ENCODE data around the gene TNPO2. TPM values are rescaled to one million over a fixed set of nuclear protein-coding genes. Genes with fewer than 3 reads are reported as not detected.

Gene TNPO2
- total RNA-seq, 1 donor from 2014 or later = 76.3 TPM

DNA sequence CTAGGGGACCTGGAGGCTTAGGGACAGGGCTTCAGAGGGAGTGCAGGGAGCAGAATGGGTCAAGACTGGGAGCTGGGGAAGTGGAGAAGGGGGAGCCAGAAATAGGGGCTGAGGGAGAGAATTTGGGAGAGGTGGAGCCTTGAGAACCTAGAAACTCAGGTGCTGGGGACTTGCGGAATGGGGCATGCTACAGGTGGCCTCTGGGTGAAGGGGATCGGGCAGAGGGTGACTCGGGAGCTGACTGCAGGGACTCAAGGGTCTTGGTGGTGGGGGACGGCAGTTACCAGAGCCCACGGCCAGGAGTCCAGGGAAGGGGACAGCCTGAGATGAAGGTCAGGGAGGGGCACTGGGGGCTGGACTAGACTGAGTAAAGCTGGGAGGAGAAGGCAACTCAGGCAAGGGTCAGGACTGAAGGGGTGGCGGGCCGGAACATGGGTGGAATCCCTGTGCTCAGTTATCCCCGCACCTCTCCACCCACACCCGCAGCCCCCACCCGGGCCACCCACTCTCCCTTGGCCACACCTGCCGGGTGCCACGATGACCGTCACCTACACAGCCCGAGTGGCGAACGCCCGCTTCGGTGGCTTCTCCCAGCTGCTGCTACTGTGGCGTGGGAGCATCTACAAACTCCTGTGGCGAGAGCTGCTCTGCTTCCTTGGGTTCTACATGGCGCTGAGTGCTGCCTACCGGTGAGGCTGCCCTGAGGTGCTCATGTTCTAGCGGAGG is 28.5 kb upstream of the TNPO2 start:
- peaks cover 8% of the 10 kb centered on the region for H3K27me3 ChIP-seq (ENCODE audit: insufficient read depth, low read length)
- peaks cover 5% of the 10 kb centered on the region for H3K36me3 ChIP-seq (ENCODE audit: insufficient read depth, low read length)
- H3K27ac ChIP-seq (ENCODE audit: low read depth, low read length) = no peak overlapping the region
- no peak overlapping the region for H3K27ac Mint-ChIP-seq (ENCODE audit: unreplicated experiment)
- H3K79me2 ChIP-seq (ENCODE audit: insufficient read depth, low read length) = no peaks in the 10 kb centered on the region
- no peaks in the 10 kb centered on the region for H3K4me1 ChIP-seq (ENCODE audit: insufficient read depth, low read length)
- H3K36me3 Mint-ChIP-seq (ENCODE audit: low read depth, unreplicated experiment) = peaks cover 11% of the 10 kb centered on the region
- peaks cover 7% of the 10 kb centered on the region for H3K9me3 ChIP-seq (ENCODE audit: insufficient read depth, low read depth, low read length)
- no peaks in the 10 kb centered on the region for H3K4me1 Mint-ChIP-seq (ENCODE audit: low read depth, unreplicated experiment)
- FAIRE-seq (no peak), DNase-seq (ENCODE audit: low read depth) (no peak)
- H3K9ac ChIP-seq (ENCODE audit: low read length) = no peak overlapping the region
- no peak overlapping the region for H2AFZ ChIP-seq (ENCODE audit: low read depth, low read length)
- peaks cover 4% of the 10 kb centered on the region for H3K9me3 Mint-ChIP-seq (ENCODE audit: unreplicated experiment)
- no peak overlapping the region for H3K4me3 ChIP-seq (ENCODE audit: insufficient read depth, low read depth, low read length)
- H3K4me2 ChIP-seq (ENCODE audit: low read length) = no peak overlapping the region
- peaks cover 39% of the 10 kb centered on the region for H3K27me3 Mint-ChIP-seq (ENCODE audit: low read depth, unreplicated experiment)
- TF ChIP-seq EZH2 (IDR thresholded peaks at IDR 0.05; ENCODE audit: insufficient read depth, low read length) = no peak
- TF ChIP-seq, protein P1, sequence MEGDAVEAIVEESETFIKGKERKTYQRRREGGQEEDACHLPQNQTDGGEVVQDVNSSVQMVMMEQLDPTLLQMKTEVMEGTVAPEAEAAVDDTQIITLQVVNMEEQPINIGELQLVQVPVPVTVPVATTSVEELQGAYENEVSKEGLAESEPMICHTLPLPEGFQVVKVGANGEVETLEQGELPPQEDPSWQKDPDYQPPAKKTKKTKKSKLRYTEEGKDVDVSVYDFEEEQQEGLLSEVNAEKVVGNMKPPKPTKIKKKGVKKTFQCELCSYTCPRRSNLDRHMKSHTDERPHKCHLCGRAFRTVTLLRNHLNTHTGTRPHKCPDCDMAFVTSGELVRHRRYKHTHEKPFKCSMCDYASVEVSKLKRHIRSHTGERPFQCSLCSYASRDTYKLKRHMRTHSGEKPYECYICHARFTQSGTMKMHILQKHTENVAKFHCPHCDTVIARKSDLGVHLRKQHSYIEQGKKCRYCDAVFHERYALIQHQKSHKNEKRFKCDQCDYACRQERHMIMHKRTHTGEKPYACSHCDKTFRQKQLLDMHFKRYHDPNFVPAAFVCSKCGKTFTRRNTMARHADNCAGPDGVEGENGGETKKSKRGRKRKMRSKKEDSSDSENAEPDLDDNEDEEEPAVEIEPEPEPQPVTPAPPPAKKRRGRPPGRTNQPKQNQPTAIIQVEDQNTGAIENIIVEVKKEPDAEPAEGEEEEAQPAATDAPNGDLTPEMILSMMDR (IDR thresholded peaks at IDR 0.05; ENCODE audit: insufficient read depth, low read depth, low read length) = no peak
- no peaks in the 10 kb centered on the region for H4K20me1 ChIP-seq (ENCODE audit: insufficient read depth, low read length)
- no peak overlapping the region for H3K4me3 Mint-ChIP-seq (ENCODE audit: unreplicated experiment)

DNA sequence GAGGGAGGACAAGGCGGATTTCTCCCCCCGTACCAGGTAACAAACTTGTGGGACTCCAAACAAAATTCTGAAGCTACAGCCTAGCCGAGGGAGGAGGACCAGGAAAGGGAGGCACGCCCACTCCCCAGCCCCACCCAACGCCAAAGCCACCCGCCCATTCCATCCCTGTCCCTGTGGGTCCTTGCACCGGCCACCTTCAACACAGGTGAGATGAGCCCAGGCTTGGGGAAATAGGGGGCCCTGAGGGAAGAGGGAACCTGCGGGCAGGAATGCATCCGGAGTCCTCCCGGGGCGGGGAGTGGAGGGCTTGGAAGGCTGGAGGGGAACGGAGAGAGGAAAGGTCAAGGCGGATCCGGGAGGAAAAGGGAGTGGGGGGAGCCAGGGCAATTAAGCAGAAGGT is 27.9 kb upstream of the TNPO2 start, which contains the start of gene BEST2:
TSS of gene BEST2 (plus strand) at position 157 of the 400 bp plus-strand sequence. CDS start 802 bp downstream, outside the sequence.
- DNase-seq (ENCODE audit: low read depth) = no peak
- no peak within 1 kb of the TSS for H3K4me2 ChIP-seq (ENCODE audit: low read length)
- H3K9me3 Mint-ChIP-seq (ENCODE audit: unreplicated experiment) = peaks cover 4% of the 10 kb centered on the region

More for the DNA sequence above, 27.9 kb upstream of the TNPO2 start, which contains the start of gene BEST2:
- peaks cover 39% of the 10 kb centered on the region for H3K27me3 Mint-ChIP-seq (ENCODE audit: low read depth, unreplicated experiment)
- no peak within 1 kb of the TSS for H3K27ac Mint-ChIP-seq (ENCODE audit: unreplicated experiment)
- Histone ChIP-seq H3K4me3 (ENCODE audit: insufficient read depth, low read depth, low read length) (no peak within 1 kb of the TSS), H3K4me1 (ENCODE audit: insufficient read depth, low read length) (no peaks in the 10 kb centered on the region), H2AFZ (ENCODE audit: low read depth, low read length) (no peak within 1 kb of the TSS), H3K27me3 (ENCODE audit: insufficient read depth, low read length) (peaks cover 8% of the 10 kb centered on the region), H3K79me2 (ENCODE audit: insufficient read depth, low read length) (no peaks in the 10 kb centered on the region), H3K9me3 (ENCODE audit: insufficient read depth, low read depth, low read length) (peaks cover 10% of the 10 kb centered on the region), H3K36me3 (ENCODE audit: insufficient read depth, low read length) (peaks cover 7% of the 10 kb centered on the region), H3K27ac (ENCODE audit: low read depth, low read length) (no peak within 1 kb of the TSS), H3K9ac (ENCODE audit: low read length) (no peak within 1 kb of the TSS), H4K20me1 (ENCODE audit: insufficient read depth, low read length) (no peaks in the 10 kb centered on the region)
- H3K4me3 Mint-ChIP-seq (ENCODE audit: unreplicated experiment) = peak within 1 kb of the TSS; percentile 51
- no peak for FAIRE-seq
- no peaks in the 10 kb centered on the region for H3K4me1 Mint-ChIP-seq (ENCODE audit: low read depth, unreplicated experiment)
- H3K36me3 Mint-ChIP-seq (ENCODE audit: low read depth, unreplicated experiment) = peaks cover 11% of the 10 kb centered on the region
- TF ChIP-seq, protein P1 (IDR thresholded peaks at IDR 0.05; ENCODE audit: insufficient read depth, low read depth, low read length) = no peak
- no peak for TF ChIP-seq EZH2 (IDR thresholded peaks at IDR 0.05; ENCODE audit: insufficient read depth, low read length)

Measured in astrocyte (in vitro differentiated cells and primary cell).